HepG2 (cell line): Measurements from ENCODE around the gene SREBF1. TPM values are rescaled to one million over a fixed set of nuclear protein-coding genes. Genes with fewer than 3 reads are reported as not detected.
A peak's percentile ranks its signal among the peaks of the same experiment; 100 is the strongest.

Source experiments
- EZH2 ChIP-seq: conservative IDR thresholded peaks from 2 replicates; pipeline ENCODE4 v1.6.1; 2012; ENCODE audit warnings: mild to moderate bottlenecking, low read depth, low read length, moderate library complexity
- FOXK2 ChIP-seq: fragments of 450-650 bp; IDR thresholded peaks from 2 replicates; pipeline ENCODE4 v1.6.1; 2016
- HNRNPUL1 ChIP-seq: fragments of 200-400 bp; formaldehyde crosslinking; IDR thresholded peaks from 2 replicates; pipeline ENCODE4 v1.6.1; 2017; ENCODE audit warnings: low read depth, mild to moderate bottlenecking, low read length, moderate library complexity
- KMT2A ChIP-seq: sonication (generic); formaldehyde crosslinking; IDR thresholded peaks from 2 replicates; pipeline ENCODE4 v1.4.0; 2020; ENCODE audit warnings: missing genetic modification reagents
- MBD4 ChIP-seq: IDR thresholded peaks from 2 replicates; pipeline ENCODE4 v1.6.1; 2012; ENCODE audit warnings: low read length, inconsistent platforms, borderline replicate concordance
- PHF5A ChIP-seq: IDR thresholded peaks from one replicate; pipeline ENCODE4 v1.6.1; 2018; ENCODE audit warnings: low read depth, missing genetic modification reagents; ENCODE audit not compliant: unreplicated experiment
- PRPF4 ChIP-seq: fragments of 200-400 bp; formaldehyde crosslinking; IDR thresholded peaks from 2 replicates; pipeline ENCODE4 v1.6.1; 2016; ENCODE audit warnings: low read length, low read depth; ENCODE audit not compliant: poor library complexity, severe bottlenecking
- PTBP1 ChIP-seq: fragments of 200-400 bp; formaldehyde crosslinking; IDR thresholded peaks from 2 replicates; pipeline ENCODE4 v1.6.1; 2018; ENCODE audit warnings: low read length, low read depth; ENCODE audit not compliant: poor library complexity, severe bottlenecking
- SALL1 ChIP-seq: sonication (generic); formaldehyde crosslinking; IDR thresholded peaks from 2 replicates; pipeline ENCODE4 v1.8.0; 2022; ENCODE audit warnings: mild to moderate bottlenecking, missing genetic modification reagents
- SATB2 ChIP-seq: sonication (generic); formaldehyde crosslinking; IDR thresholded peaks from 2 replicates; pipeline ENCODE4 v1.5.0; 2020; ENCODE audit warnings: missing genetic modification reagents
- SP140L ChIP-seq: sonication (generic); formaldehyde crosslinking; IDR thresholded peaks from 2 replicates; pipeline ENCODE4 v1.4.0; 2020; ENCODE audit warnings: missing genetic modification reagents, borderline replicate concordance
- ZNF121 ChIP-seq: sonication (generic); formaldehyde crosslinking; IDR thresholded peaks from 2 replicates; pipeline ENCODE4 v1.5.0; 2020; ENCODE audit warnings: mild to moderate bottlenecking, missing genetic modification reagents
- ZNF253 ChIP-seq: sonication (generic); formaldehyde crosslinking; IDR thresholded peaks from 2 replicates; pipeline ENCODE4 v1.8.0; 2022; ENCODE audit warnings: mild to moderate bottlenecking, missing genetic modification reagents, borderline replicate concordance
- ZNF3 ChIP-seq: IDR thresholded peaks from 2 replicates; pipeline ENCODE4 v1.7.0; 2017; ENCODE audit warnings: inconsistent platforms
- ZNF33B ChIP-seq: sonication (generic); formaldehyde crosslinking; IDR thresholded peaks from 2 replicates; pipeline ENCODE4 v1.5.1; 2020; ENCODE audit warnings: mild to moderate bottlenecking, missing genetic modification reagents
- ZNF446 ChIP-seq: sonication (generic); formaldehyde crosslinking; IDR thresholded peaks from 2 replicates; pipeline ENCODE4 v1.5.0; 2020; ENCODE audit warnings: mild to moderate bottlenecking, missing genetic modification reagents
- ZNF670 ChIP-seq: sonication (generic); formaldehyde crosslinking; IDR thresholded peaks from 2 replicates; pipeline ENCODE4 v1.8.0; 2022; ENCODE audit warnings: mild to moderate bottlenecking, missing genetic modification reagents, borderline replicate concordance
- ZNF773 ChIP-seq: sonication (generic); formaldehyde crosslinking; IDR thresholded peaks from 2 replicates; pipeline ENCODE4 v1.4.0; 2020; ENCODE audit warnings: missing genetic modification reagents, borderline replicate concordance
- ZNF883 ChIP-seq: sonication (generic); formaldehyde crosslinking; IDR thresholded peaks from 2 replicates; pipeline ENCODE4 v1.5.1; 2020; ENCODE audit warnings: mild to moderate bottlenecking, missing genetic modification reagents; ENCODE audit errors: not compliant biosample characterization
- polyA plus RNA-seq, 8 experiments: library from polyadenylated mRNA; depleted of rRNA in 3 of 8; stranded (reverse) in 7 of 8; unstranded in 1 of 8; fragments of >200 nt; fragmentation: Illumina TruSeq in 4 of 8; extraction: Trizol in 4 of 8; gene quantifications; 2 replicates each; pipeline versions ENCODE4 v1.2.1 to v1.2.3, GENCODE V29; 2011 to 2016; ENCODE audit warnings: low read depth in 4 of 8, missing spikeins in 1 of 8, mixed read lengths in 1 of 8; ENCODE audit not compliant: insufficient read depth in 1 of 8
- total RNA-seq, 5 experiments: library from RNA; depleted of rRNA; stranded (reverse); fragments of >200 nt; fragmentation: Illumina TruSeq; extraction: Trizol; gene quantifications; 2 replicates each; pipeline ENCODE4 v1.2.3, GENCODE V29; 2016; ENCODE audit warnings: low read depth in 1 of 5
- TF ChIP-seq, protein P1 (sequence below): sonication (generic); formaldehyde crosslinking; IDR thresholded peaks from 2 replicates; pipeline ENCODE4 v1.9.0; 2021; ENCODE audit warnings: missing genetic modification reagents, borderline replicate concordance
- TF ChIP-seq, protein P2 (sequence below): sonication (generic); formaldehyde crosslinking; IDR thresholded peaks from 2 replicates; pipeline ENCODE4 v1.5.0; 2020; ENCODE audit warnings: mild to moderate bottlenecking, missing genetic modification reagents, borderline replicate concordance
- TF ChIP-seq, protein P3 (sequence below): conservative IDR thresholded peaks from 2 replicates; pipeline ENCODE4 v1.6.1; 2018; ENCODE audit warnings: missing genetic modification reagents
- TF ChIP-seq, protein P4 (sequence below): sonication (generic); formaldehyde crosslinking; IDR thresholded peaks from 2 replicates; pipeline ENCODE4 v1.4.0; 2020; ENCODE audit warnings: missing genetic modification reagents, borderline replicate concordance

SREBF1 gene
- total and polyA plus RNA-seq, 2 of the 13 experiments (the other 11 are each of a cell fraction or from before 2014, with no cell fraction given): 34.3 to 38.0 TPM

DNA sequence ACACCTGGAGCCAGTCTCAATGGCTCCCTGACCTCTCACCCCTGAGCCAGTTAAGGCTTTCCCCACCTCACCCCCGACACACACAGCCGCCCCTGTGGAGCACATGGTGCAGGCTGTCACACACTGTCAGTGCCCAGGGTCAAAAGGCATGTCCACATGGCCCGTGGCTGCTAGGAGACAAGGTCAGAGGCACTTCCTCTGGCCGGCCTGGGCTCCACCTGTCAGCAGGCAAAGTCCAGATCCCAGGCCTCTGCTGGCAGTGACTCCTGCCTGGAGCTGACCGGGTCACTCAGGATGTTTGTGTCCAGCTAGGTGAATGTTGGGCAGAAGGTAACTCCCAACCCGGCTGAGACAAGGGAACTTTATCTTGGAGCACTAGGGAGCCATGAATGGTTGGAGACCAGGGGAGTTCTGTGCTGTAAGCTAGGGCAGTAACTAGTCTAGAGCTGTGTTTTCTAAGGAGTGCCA lies 6.0 kb downstream of the SREBF1 start (continued):
- TF ChIP-seq ZNF3 (no peak), ZNF773 (no peak), PTBP1 (no peak), ZNF446 (CRISPR knock-in tag) (no peak), PHF5A (CRISPR knock-in tag) (no peak), ZNF670 (CRISPR knock-in tag) (peak; percentile 73; the same call in 1 of the 2 replicates), PRPF4 (no peak), FOXK2 (peak; percentile 96), ZNF121 (CRISPR knock-in tag) (no peak; the same call in 1 of the 2 replicates), ZNF253 (CRISPR knock-in tag) (no peak), EZH2 (no peak), MBD4 (no peak), SATB2 (no peak), SALL1 (CRISPR knock-in tag) (peak; percentile 97), KMT2A (CRISPR knock-in tag) (no peak), SP140L (no peak), HNRNPUL1 (no peak), ZNF883 (CRISPR knock-in tag) (no peak), ZNF33B (CRISPR knock-in tag) (no peak)
- TF ChIP-seq, protein P1, sequence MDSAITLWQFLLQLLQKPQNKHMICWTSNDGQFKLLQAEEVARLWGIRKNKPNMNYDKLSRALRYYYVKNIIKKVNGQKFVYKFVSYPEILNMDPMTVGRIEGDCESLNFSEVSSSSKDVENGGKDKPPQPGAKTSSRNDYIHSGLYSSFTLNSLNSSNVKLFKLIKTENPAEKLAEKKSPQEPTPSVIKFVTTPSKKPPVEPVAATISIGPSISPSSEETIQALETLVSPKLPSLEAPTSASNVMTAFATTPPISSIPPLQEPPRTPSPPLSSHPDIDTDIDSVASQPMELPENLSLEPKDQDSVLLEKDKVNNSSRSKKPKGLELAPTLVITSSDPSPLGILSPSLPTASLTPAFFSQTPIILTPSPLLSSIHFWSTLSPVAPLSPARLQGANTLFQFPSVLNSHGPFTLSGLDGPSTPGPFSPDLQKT (CRISPR knock-in tag): no peak
- TF ChIP-seq, protein P2, sequence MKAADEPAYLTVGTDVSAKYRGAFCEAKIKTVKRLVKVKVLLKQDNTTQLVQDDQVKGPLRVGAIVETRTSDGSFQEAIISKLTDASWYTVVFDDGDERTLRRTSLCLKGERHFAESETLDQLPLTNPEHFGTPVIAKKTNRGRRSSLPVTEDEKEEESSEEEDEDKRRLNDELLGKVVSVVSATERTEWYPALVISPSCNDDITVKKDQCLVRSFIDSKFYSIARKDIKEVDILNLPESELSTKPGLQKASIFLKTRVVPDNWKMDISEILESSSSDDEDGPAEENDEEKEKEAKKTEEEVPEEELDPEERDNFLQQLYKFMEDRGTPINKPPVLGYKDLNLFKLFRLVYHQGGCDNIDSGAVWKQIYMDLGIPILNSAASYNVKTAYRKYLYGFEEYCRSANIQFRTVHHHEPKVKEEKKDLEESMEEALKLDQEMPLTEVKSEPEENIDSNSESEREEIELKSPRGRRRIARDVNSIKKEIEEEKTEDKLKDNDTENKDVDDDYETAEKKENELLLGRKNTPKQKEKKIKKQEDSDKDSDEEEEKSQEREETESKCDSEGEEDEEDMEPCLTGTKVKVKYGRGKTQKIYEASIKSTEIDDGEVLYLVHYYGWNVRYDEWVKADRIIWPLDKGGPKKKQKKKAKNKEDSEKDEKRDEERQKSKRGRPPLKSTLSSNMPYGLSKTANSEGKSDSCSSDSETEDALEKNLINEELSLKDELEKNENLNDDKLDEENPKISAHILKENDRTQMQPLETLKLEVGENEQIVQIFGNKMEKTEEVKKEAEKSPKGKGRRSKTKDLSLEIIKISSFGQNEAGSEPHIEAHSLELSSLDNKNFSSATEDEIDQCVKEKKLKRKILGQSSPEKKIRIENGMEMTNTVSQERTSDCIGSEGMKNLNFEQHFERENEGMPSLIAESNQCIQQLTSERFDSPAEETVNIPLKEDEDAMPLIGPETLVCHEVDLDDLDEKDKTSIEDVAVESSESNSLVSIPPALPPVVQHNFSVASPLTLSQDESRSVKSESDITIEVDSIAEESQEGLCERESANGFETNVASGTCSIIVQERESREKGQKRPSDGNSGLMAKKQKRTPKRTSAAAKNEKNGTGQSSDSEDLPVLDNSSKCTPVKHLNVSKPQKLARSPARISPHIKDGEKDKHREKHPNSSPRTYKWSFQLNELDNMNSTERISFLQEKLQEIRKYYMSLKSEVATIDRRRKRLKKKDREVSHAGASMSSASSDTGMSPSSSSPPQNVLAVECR (CRISPR knock-in tag): peak; percentile 100
- TF ChIP-seq, protein P3, sequence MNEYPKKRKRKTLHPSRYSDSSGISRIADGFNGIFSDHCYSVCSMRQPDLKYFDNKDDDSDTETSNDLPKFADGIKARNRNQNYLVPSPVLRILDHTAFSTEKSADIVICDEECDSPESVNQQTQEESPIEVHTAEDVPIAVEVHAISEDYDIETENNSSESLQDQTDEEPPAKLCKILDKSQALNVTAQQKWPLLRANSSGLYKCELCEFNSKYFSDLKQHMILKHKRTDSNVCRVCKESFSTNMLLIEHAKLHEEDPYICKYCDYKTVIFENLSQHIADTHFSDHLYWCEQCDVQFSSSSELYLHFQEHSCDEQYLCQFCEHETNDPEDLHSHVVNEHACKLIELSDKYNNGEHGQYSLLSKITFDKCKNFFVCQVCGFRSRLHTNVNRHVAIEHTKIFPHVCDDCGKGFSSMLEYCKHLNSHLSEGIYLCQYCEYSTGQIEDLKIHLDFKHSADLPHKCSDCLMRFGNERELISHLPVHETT (CRISPR knock-in tag): no peak
- TF ChIP-seq, protein P4, sequence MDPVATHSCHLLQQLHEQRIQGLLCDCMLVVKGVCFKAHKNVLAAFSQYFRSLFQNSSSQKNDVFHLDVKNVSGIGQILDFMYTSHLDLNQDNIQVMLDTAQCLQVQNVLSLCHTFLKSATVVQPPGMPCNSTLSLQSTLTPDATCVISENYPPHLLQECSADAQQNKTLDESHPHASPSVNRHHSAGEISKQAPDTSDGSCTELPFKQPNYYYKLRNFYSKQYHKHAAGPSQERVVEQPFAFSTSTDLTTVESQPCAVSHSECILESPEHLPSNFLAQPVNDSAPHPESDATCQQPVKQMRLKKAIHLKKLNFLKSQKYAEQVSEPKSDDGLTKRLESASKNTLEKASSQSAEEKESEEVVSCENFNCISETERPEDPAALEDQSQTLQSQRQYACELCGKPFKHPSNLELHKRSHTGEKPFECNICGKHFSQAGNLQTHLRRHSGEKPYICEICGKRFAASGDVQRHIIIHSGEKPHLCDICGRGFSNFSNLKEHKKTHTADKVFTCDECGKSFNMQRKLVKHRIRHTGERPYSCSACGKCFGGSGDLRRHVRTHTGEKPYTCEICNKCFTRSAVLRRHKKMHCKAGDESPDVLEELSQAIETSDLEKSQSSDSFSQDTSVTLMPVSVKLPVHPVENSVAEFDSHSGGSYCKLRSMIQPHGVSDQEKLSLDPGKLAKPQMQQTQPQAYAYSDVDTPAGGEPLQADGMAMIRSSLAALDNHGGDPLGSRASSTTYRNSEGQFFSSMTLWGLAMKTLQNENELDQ (CRISPR knock-in tag): no peak
